H9 (cell line): ENCODE data around the gene RGS6. TPM values are rescaled to one million over a fixed set of nuclear protein-coding genes. Genes with fewer than 3 reads are reported as not detected.

ENCODE experiments used
- DNase-seq: peaks from one replicate; pipeline ENCODE4 v3.0.0-alpha.2; 2017
- H2AFZ ChIP-seq: one replicate; pipeline ENCODE4 v1.6.1; 2013; ENCODE audit warnings: mild to moderate bottlenecking, low read length, control low read depth, moderate library complexity
- H2AK5ac ChIP-seq: 2 replicates; pipeline ENCODE4 v1.6.1; 2013; ENCODE audit warnings: low read length, control low read depth, mixed read lengths; ENCODE audit not compliant: insufficient read length
- H2BK120ac ChIP-seq: one replicate; pipeline ENCODE4 v1.6.1; 2013; ENCODE audit warnings: low read depth, mild to moderate bottlenecking, low read length, control low read depth, inconsistent platforms; ENCODE audit not compliant: poor library complexity, severe bottlenecking
- H2BK12ac ChIP-seq: 2 replicates; pipeline ENCODE4 v1.6.1; 2013; ENCODE audit warnings: low read length, control low read depth, mixed read lengths, low read depth; ENCODE audit not compliant: insufficient read length
- H2BK15ac ChIP-seq: 2 replicates; pipeline ENCODE4 v1.6.1; 2013; ENCODE audit warnings: low read depth, low read length, control low read depth
- H2BK20ac ChIP-seq: one replicate; pipeline ENCODE4 v1.6.1; 2013; ENCODE audit warnings: low read depth, mild to moderate bottlenecking, low read length, control low read depth, inconsistent platforms; ENCODE audit not compliant: poor library complexity, severe bottlenecking
- H2BK5ac ChIP-seq: 2 replicates; pipeline ENCODE4 v1.6.1; 2013; ENCODE audit warnings: low read length, control low read depth, mixed read lengths; ENCODE audit not compliant: insufficient read length
- H3K14ac ChIP-seq: 2 replicates; pipeline ENCODE4 v1.6.1; 2013; ENCODE audit warnings: low read length, control low read depth; ENCODE audit not compliant: insufficient read depth
- H3K18ac ChIP-seq: 2 replicates; pipeline ENCODE4 v1.6.1; 2013; ENCODE audit warnings: low read depth, mild to moderate bottlenecking, mixed read lengths, low read length, control low read depth; ENCODE audit not compliant: insufficient read length
- H3K23ac ChIP-seq: 2 replicates; pipeline ENCODE4 v1.6.1; 2013; ENCODE audit warnings: low read length, control low read depth, mixed read lengths, low read depth; ENCODE audit not compliant: insufficient read length
- H3K23me2 ChIP-seq: 2 replicates; pipeline ENCODE4 v1.6.1; 2013; ENCODE audit warnings: low read depth, mild to moderate bottlenecking, mixed read lengths, low read length, control low read depth; ENCODE audit not compliant: insufficient read length, poor library complexity, severe bottlenecking
- H3K27ac ChIP-seq: 2 replicates; pipeline ENCODE4 v1.5.1; 2013; ENCODE audit warnings: low read length, control low read depth, mixed read lengths, low read depth; ENCODE audit not compliant: insufficient read length
- H3K27me3 ChIP-seq: 2 replicates; pipeline ENCODE4 v1.6.1; 2013; ENCODE audit warnings: low read length, control low read depth, inconsistent platforms; ENCODE audit not compliant: insufficient read depth
- H3K4ac ChIP-seq: 2 replicates; pipeline ENCODE4 v1.6.1; 2013; ENCODE audit warnings: low read depth, mild to moderate bottlenecking, control low read depth, inconsistent platforms, low read length, moderate library complexity
- H3K4me1 ChIP-seq: 2 replicates; pipeline ENCODE4 v1.6.1; 2013; ENCODE audit warnings: low read length, control low read depth, inconsistent platforms; ENCODE audit not compliant: insufficient read depth
- H3K4me2 ChIP-seq: 2 replicates; pipeline ENCODE4 v1.6.1; 2013; ENCODE audit warnings: low read length, control low read depth, mixed read lengths; ENCODE audit not compliant: insufficient read length, insufficient read depth
- H3K56ac ChIP-seq: 2 replicates; pipeline ENCODE4 v1.6.1; 2013; ENCODE audit warnings: low read depth, mild to moderate bottlenecking, mixed read lengths, low read length, control low read depth; ENCODE audit not compliant: insufficient read length
- H3K79me1 ChIP-seq: 2 replicates; pipeline ENCODE4 v1.6.1; 2013; ENCODE audit warnings: low read depth, mild to moderate bottlenecking, moderate library complexity, low read length, control low read depth, inconsistent platforms; ENCODE audit not compliant: insufficient read depth, poor library complexity, severe bottlenecking
- H3K79me2 ChIP-seq: 2 replicates; pipeline ENCODE4 v1.6.1; 2013; ENCODE audit warnings: low read length, control low read depth, inconsistent platforms; ENCODE audit not compliant: insufficient read depth
- H3K9ac ChIP-seq: 2 replicates; pipeline ENCODE4 v1.6.1; 2013; ENCODE audit warnings: low read length, control low read depth, mixed read lengths; ENCODE audit not compliant: insufficient read length; ENCODE audit errors: extremely low read depth
- H3K9me3 ChIP-seq: one replicate; pipeline ENCODE4 v1.6.1; 2013; ENCODE audit warnings: low read depth, low read length, inconsistent platforms; ENCODE audit not compliant: control insufficient read depth
- H3T11ph ChIP-seq: one replicate; pipeline ENCODE4 v1.6.1; 2013; ENCODE audit warnings: mild to moderate bottlenecking, low read length, control low read depth, inconsistent platforms
- H4K20me1 ChIP-seq: one replicate; pipeline ENCODE4 v1.6.1; 2013; ENCODE audit not compliant: control insufficient read depth, insufficient read length, insufficient read depth
- H4K5ac ChIP-seq: 2 replicates; pipeline ENCODE4 v1.6.1; 2013; ENCODE audit warnings: low read depth, mild to moderate bottlenecking, mixed read lengths, low read length, control low read depth; ENCODE audit not compliant: insufficient read length
- H4K8ac ChIP-seq: replicated peaks from 2 replicates; pipeline ENCODE4 v1.6.1; 2013; ENCODE audit warnings: low read length, control low read depth, mixed read lengths, low read depth; ENCODE audit not compliant: insufficient read length
- H4K91ac ChIP-seq: 2 replicates; pipeline ENCODE4 v1.6.1; 2013; ENCODE audit warnings: low read depth, mild to moderate bottlenecking, moderate library complexity, mixed read lengths, low read length, control low read depth; ENCODE audit not compliant: insufficient read length
- H3K27ac Mint-ChIP-seq, 3 experiments: 2 replicates in 2 of 3; 3 replicates in 1 of 3; pipeline ENCODE4 v1.8.0; 2020 to 2021; ENCODE audit warnings: mixed read lengths in 3 of 3, mild to moderate bottlenecking in 1 of 3, moderate library complexity in 1 of 3
- H3K27me3 Mint-ChIP-seq: 2 replicates; pipeline ENCODE4 v1.8.0; 2021; ENCODE audit warnings: low read depth, mild to moderate bottlenecking, moderate library complexity, mixed read lengths
- H3K36me3 Mint-ChIP-seq, 3 experiments: 2 replicates in 2 of 3; 3 replicates in 1 of 3; pipeline ENCODE4 v1.8.0; 2020 to 2021; ENCODE audit warnings: low read depth in 3 of 3, mixed read lengths in 3 of 3; ENCODE audit not compliant: insufficient read depth in 1 of 3
- H3K4me1 Mint-ChIP-seq, 2 experiments: 2 replicates each; pipeline ENCODE4 v1.8.0; 2020; ENCODE audit warnings: mixed read lengths in 2 of 2
- H3K4me3 Mint-ChIP-seq, 2 experiments: 2 replicates in 1 of 2; 3 replicates in 1 of 2; pipeline ENCODE4 v1.8.0; 2020 to 2021; ENCODE audit warnings: mild to moderate bottlenecking in 2 of 2, mixed read lengths in 2 of 2, moderate library complexity in 1 of 2
- H3K9me3 Mint-ChIP-seq, 2 experiments: 2 replicates in 1 of 2; 3 replicates in 1 of 2; pipeline ENCODE4 v1.8.0; 2020; ENCODE audit warnings: mild to moderate bottlenecking in 2 of 2, mixed read lengths in 2 of 2, moderate library complexity in 1 of 2
- CTCF ChIP-seq: fragments of 200-600 bp; sonication (generic); conservative IDR thresholded peaks from 3 replicates; pipeline ENCODE4 v1.8.0; 2021; ENCODE audit warnings: antibody characterized with exemption, mild to moderate bottlenecking
- WGBS: extraction: QIAGEN DNeasy Blood & Tissue Kit; methylation state at CpG from one replicate; pipeline ENCODE4 v1.1.7; 2013; ENCODE audit warnings: missing lambda C conversion rate, low lambda C conversion rate, mixed read lengths; ENCODE audit not compliant: insufficient read length; ENCODE audit errors: extremely low coverage; 5-methylcytosine and 5-hydroxymethylcytosine counted together
- total RNA-seq: library from RNA; stranded (reverse); gene quantifications from 2 replicates; pipeline ENCODE4 v1.2.1, GENCODE V29; 2021

Gene RGS6
- total RNA-seq, 1 experiment from 2014 or later, result 3.0 TPM

GRCh38 chr14:72352012-72352411, 419.8 kb downstream of the RGS6 start:
- no peak overlapping the region for H2BK12ac ChIP-seq
- no peaks in the 10 kb centered on the region; a peak in 1 of 7 replicates for H3K36me3 Mint-ChIP-seq
- H3K18ac ChIP-seq, result no peak overlapping the region
- H3T11ph ChIP-seq, result no peak overlapping the region
- no peak overlapping the region for H4K5ac ChIP-seq
- no peaks in the 10 kb centered on the region for H3K4me1 Mint-ChIP-seq
- no peak overlapping the region for H2BK120ac ChIP-seq
- H3K4ac ChIP-seq, result no peak overlapping the region
- peaks cover 0 to under 1% of the 10 kb centered on the region in 2 experiments; a peak in 2 of 5 replicates for H3K9me3 Mint-ChIP-seq
- H3K23me2 ChIP-seq, result no peaks in the 10 kb centered on the region
- H3K4me2 ChIP-seq, result no peak overlapping the region
- DNase-seq, result no peak
- TF ChIP-seq CTCF, result no peak
- H2AFZ ChIP-seq, result no peak overlapping the region
- H4K91ac ChIP-seq, result no peak overlapping the region
- H3K79me1 ChIP-seq, result no peaks in the 10 kb centered on the region
- H3K27ac Mint-ChIP-seq, result no peak overlapping the region
- no peaks in the 10 kb centered on the region for H4K20me1 ChIP-seq
- no peak overlapping the region for H3K23ac ChIP-seq
- no peaks in the 10 kb centered on the region for H3K4me1 ChIP-seq
- H4K8ac ChIP-seq, result no peak overlapping the region
- no peak overlapping the region for H2BK15ac ChIP-seq
- no peaks in the 10 kb centered on the region for H3K27me3 ChIP-seq
- no peak overlapping the region for H3K14ac ChIP-seq
- no peak overlapping the region for H2BK20ac ChIP-seq
- H3K79me2 ChIP-seq, result no peaks in the 10 kb centered on the region
- H3K4me3 Mint-ChIP-seq, result no peak overlapping the region
- H2BK5ac ChIP-seq, result no peak overlapping the region
- no peak overlapping the region for H3K9ac ChIP-seq
- no peak overlapping the region for H2AK5ac ChIP-seq
- WGBS, result no CpG with 5 or more reads among the region's 2 CpGs
- H3K27ac ChIP-seq, result no peak overlapping the region
- H3K56ac ChIP-seq, result no peak overlapping the region
- no peaks in the 10 kb centered on the region for H3K9me3 ChIP-seq
- H3K27me3 Mint-ChIP-seq, result peaks cover 4% of the 10 kb centered on the region; the same call in 1 of the 2 replicates
